ENCODE data around the gene OPHN1. TPM values are rescaled to one million over a fixed set of nuclear protein-coding genes. Genes with fewer than 3 reads are reported as not detected.
A peak's percentile ranks its signal among the peaks of the same experiment; 100 is the strongest.
"Not testable (repeated sequence)": the region's sequence is repeated elsewhere in the genome, so short reads cannot be mapped to it uniquely, and the experiment has no call there.

The OPHN1 gene
- total RNA-seq, 1 experiment from 2014 or later: 4.0 TPM

GRCh38 chrX:68083510-68083909 lies 349.8 kb downstream of the OPHN1 start:
- peaks cover 7% of the 10 kb centered on the region for H3K4me1 Mint-ChIP-seq (ENCODE audit: insufficient read depth, unreplicated experiment)
- no TSS peak for BruUV-seq (replicated peaks)
- H3K36me3 Mint-ChIP-seq (ENCODE audit: insufficient read depth, unreplicated experiment): no peaks in the 10 kb centered on the region
- peaks cover 15% of the 10 kb centered on the region for H3K9me3 Mint-ChIP-seq (ENCODE audit: unreplicated experiment)
- H3K27ac Mint-ChIP-seq (ENCODE audit: low read depth, unreplicated experiment): no peak overlapping the region
- ChIA-PET POLR2A (no interaction called here), CTCF (interaction anchor here (0.8 kb wide), 1 partner anchor 1604 kb away, joined by 3 read pairs; no protein-coding TSS in a partner anchor)
- no peak overlapping the region for H3K4me3 Mint-ChIP-seq (ENCODE audit: unreplicated experiment)
- DNase-seq (ENCODE audit: unreplicated experiment): no peak
- TF ChIP-seq, protein P1, sequence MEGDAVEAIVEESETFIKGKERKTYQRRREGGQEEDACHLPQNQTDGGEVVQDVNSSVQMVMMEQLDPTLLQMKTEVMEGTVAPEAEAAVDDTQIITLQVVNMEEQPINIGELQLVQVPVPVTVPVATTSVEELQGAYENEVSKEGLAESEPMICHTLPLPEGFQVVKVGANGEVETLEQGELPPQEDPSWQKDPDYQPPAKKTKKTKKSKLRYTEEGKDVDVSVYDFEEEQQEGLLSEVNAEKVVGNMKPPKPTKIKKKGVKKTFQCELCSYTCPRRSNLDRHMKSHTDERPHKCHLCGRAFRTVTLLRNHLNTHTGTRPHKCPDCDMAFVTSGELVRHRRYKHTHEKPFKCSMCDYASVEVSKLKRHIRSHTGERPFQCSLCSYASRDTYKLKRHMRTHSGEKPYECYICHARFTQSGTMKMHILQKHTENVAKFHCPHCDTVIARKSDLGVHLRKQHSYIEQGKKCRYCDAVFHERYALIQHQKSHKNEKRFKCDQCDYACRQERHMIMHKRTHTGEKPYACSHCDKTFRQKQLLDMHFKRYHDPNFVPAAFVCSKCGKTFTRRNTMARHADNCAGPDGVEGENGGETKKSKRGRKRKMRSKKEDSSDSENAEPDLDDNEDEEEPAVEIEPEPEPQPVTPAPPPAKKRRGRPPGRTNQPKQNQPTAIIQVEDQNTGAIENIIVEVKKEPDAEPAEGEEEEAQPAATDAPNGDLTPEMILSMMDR (IDR thresholded peaks at IDR 0.05; ENCODE audit: unreplicated experiment): no peak
- H3K27me3 Mint-ChIP-seq (ENCODE audit: insufficient read depth, unreplicated experiment): no peaks in the 10 kb centered on the region
- intact Hi-C loops (cut with micrococcal nuclease): no loop called here

DNA sequence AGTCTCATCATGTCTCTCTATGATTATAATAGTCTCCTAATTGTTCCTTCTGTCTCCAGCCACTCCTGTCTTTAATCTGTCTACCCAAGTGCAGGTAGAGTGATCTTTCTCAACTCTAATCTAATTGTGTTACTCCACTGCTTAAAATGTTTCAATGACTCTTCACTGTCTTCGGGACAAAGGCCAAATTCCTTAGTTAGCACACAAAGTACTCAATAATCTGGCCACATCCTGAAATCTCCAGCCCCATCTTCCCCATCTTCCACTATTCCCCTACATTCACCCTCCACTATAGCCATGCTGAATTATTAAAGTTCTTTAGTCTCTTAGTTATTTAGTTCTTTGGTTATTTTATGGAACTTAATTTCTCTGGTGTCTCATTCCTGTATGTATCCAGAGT lies 353.3 kb downstream of the OPHN1 start:
- no peaks in the 10 kb centered on the region for H3K27me3 Mint-ChIP-seq (ENCODE audit: insufficient read depth, unreplicated experiment)
- peaks cover 7% of the 10 kb centered on the region for H3K4me1 Mint-ChIP-seq (ENCODE audit: insufficient read depth, unreplicated experiment)
- H3K36me3 Mint-ChIP-seq (ENCODE audit: insufficient read depth, unreplicated experiment): no peaks in the 10 kb centered on the region
- no peak for DNase-seq (ENCODE audit: unreplicated experiment)
- no TSS peak for BruUV-seq (replicated peaks)
- intact Hi-C loops (cut with micrococcal nuclease): no loop called here
- H3K9me3 Mint-ChIP-seq (ENCODE audit: unreplicated experiment): peaks cover 15% of the 10 kb centered on the region
- no peak overlapping the region for H3K27ac Mint-ChIP-seq (ENCODE audit: low read depth, unreplicated experiment)
- TF ChIP-seq, protein P1 (IDR thresholded peaks at IDR 0.05; ENCODE audit: unreplicated experiment): no peak
- ChIA-PET POLR2A (no interaction called here), CTCF (no interaction called here)
- H3K4me3 Mint-ChIP-seq (ENCODE audit: unreplicated experiment): no peak overlapping the region

DNA sequence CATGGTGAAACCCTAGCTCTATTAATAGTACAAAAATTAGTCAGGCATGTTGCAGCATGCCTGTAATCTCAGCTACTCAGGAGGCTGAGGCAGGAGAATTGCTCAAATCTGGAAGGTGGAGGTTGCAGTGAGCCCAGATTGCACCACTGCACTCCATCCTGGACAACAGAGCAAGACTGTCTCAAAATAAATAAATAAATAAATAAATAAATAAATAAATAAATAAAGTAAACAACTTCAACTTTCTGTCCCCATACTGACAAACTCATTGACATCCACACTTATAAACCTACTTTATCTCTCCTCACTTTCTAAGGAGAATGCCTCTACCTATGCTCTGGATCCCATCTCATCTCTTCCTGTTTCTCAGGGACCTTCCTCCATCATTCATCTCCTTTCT lies 354.5 kb downstream of the OPHN1 start:
- BruUV-seq (replicated peaks); intact Hi-C loops (cut with micrococcal nuclease): not testable (repeated sequence)

DNA sequence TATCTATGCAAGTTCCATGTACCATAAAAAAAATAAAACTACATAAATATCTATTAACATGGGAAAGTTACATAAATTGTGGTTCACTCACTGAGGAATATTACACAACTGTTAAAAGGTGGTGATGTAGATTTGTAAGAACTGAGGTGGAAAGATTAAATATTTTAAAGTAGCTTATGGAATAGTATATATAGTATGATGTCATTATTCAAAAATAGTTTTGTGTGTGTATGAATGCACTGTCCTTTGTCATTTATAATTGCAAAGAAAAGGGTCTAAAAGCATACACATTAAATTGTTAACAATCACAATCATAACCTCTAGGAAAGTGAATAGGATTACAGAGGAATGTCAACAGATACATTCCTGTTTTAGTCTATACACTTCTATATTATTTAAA lies 355.9 kb downstream of the OPHN1 start:
- intact Hi-C loops (cut with micrococcal nuclease): no loop called here
- Mint-ChIP-seq H3K36me3 (ENCODE audit: insufficient read depth, unreplicated experiment) (no peaks in the 10 kb centered on the region), H3K9me3 (ENCODE audit: unreplicated experiment) (peaks cover 25% of the 10 kb centered on the region), H3K4me1 (ENCODE audit: insufficient read depth, unreplicated experiment) (peaks cover 8% of the 10 kb centered on the region), H3K4me3 (ENCODE audit: unreplicated experiment) (no peak overlapping the region), H3K27ac (ENCODE audit: low read depth, unreplicated experiment) (no peak overlapping the region), H3K27me3 (ENCODE audit: insufficient read depth, unreplicated experiment) (no peaks in the 10 kb centered on the region)
- ChIA-PET POLR2A (no interaction called here), CTCF (interaction anchor here (0.6 kb wide), 1 partner anchor 1216 kb away, joined by 3 read pairs; no protein-coding TSS in a partner anchor)
- TF ChIP-seq, protein P1 (IDR thresholded peaks at IDR 0.05; ENCODE audit: unreplicated experiment): no peak
- DNase-seq (ENCODE audit: unreplicated experiment): no peak
- BruUV-seq (replicated peaks): no TSS peak

More for the DNA sequence above, 354.5 kb downstream of the OPHN1 start:
- H3K9me3 Mint-ChIP-seq (ENCODE audit: unreplicated experiment): peaks cover 25% of the 10 kb centered on the region
- H3K4me1 Mint-ChIP-seq (ENCODE audit: insufficient read depth, unreplicated experiment); H3K36me3 Mint-ChIP-seq (ENCODE audit: insufficient read depth, unreplicated experiment); H3K27me3 Mint-ChIP-seq (ENCODE audit: insufficient read depth, unreplicated experiment); DNase-seq (ENCODE audit: unreplicated experiment); POLR2A ChIA-PET; H3K27ac Mint-ChIP-seq (ENCODE audit: low read depth, unreplicated experiment); H3K4me3 Mint-ChIP-seq (ENCODE audit: unreplicated experiment); CTCF ChIA-PET: not testable (repeated sequence)

DNA sequence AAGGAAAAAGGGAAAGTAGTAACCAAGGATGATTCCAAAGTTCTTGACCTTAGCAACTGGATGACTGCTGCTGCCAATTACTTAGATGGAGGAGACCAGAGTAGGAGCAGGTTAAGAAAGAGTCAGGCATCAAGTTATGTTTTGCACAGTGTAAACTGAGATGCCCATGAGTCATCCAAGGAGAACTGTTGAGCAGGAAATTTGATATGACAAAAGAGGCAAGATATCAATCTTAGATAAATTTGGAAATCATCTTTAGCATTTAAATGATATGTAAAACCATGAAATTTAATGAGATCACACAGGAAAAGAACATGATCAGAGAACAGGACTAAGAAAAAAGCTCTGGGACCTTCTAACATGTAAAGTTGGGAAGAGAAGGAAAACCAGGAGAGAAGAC lies 361.3 kb downstream of the OPHN1 start:
- H3K27me3 Mint-ChIP-seq (ENCODE audit: insufficient read depth, unreplicated experiment): no peaks in the 10 kb centered on the region
- ChIA-PET POLR2A (no interaction called here), CTCF (no interaction called here)
- H3K36me3 Mint-ChIP-seq (ENCODE audit: insufficient read depth, unreplicated experiment): no peaks in the 10 kb centered on the region
- H3K27ac Mint-ChIP-seq (ENCODE audit: low read depth, unreplicated experiment): no peak overlapping the region
- intact Hi-C loops (cut with micrococcal nuclease): no loop called here
- TF ChIP-seq, protein P1 (IDR thresholded peaks at IDR 0.05; ENCODE audit: unreplicated experiment): no peak
- peaks cover 10% of the 10 kb centered on the region for H3K9me3 Mint-ChIP-seq (ENCODE audit: unreplicated experiment)
- peaks cover 6% of the 10 kb centered on the region for H3K4me1 Mint-ChIP-seq (ENCODE audit: insufficient read depth, unreplicated experiment)
- DNase-seq (ENCODE audit: unreplicated experiment): peak; percentile 37
- H3K4me3 Mint-ChIP-seq (ENCODE audit: unreplicated experiment): no peak overlapping the region
- no TSS peak for BruUV-seq (replicated peaks)

DNA sequence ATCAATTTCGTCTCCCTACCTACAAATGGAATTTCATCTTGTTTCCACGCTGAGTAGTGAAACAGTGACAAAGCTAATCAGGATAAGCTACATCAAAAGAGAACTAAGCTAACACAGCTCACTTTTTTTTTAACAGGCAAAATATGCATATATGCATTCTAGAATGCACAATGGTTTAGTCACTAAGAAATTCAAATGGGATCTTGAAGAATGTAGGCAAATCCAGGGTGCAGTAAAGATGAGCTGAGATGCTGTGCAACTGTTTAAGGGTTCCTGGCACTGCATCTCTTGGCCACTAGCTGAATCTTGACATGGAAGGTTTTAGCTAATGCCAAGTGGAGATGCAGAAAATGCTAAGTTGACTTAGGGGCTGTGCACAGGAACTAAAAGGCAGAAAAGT lies 363.2 kb downstream of the OPHN1 start:
- intact Hi-C loops (cut with micrococcal nuclease); BruUV-seq (replicated peaks); H3K27me3 Mint-ChIP-seq (ENCODE audit: insufficient read depth, unreplicated experiment); H3K4me1 Mint-ChIP-seq (ENCODE audit: insufficient read depth, unreplicated experiment); H3K36me3 Mint-ChIP-seq (ENCODE audit: insufficient read depth, unreplicated experiment); DNase-seq (ENCODE audit: unreplicated experiment); H3K4me3 Mint-ChIP-seq (ENCODE audit: unreplicated experiment); H3K27ac Mint-ChIP-seq (ENCODE audit: low read depth, unreplicated experiment); POLR2A ChIA-PET: not testable (repeated sequence)
- H3K9me3 Mint-ChIP-seq (ENCODE audit: unreplicated experiment): peaks cover 10% of the 10 kb centered on the region
- CTCF ChIA-PET: interaction anchor here (1.5 kb wide), 1 partner anchor 43 kb away, joined by 3 read pairs; no protein-coding TSS in a partner anchor
